HCEC 1CT (cell line): ENCODE results near the gene ITPRID2.
"Not testable (repeated sequence)": the region's sequence is repeated elsewhere in the genome, so short reads cannot be mapped to it uniquely, and the experiment has no call there.

Experiments used
- DNase-seq: peaks from one replicate; pipeline ENCODE4 v3.0.0-alpha.2; 2017

Gene ITPRID2

DNA sequence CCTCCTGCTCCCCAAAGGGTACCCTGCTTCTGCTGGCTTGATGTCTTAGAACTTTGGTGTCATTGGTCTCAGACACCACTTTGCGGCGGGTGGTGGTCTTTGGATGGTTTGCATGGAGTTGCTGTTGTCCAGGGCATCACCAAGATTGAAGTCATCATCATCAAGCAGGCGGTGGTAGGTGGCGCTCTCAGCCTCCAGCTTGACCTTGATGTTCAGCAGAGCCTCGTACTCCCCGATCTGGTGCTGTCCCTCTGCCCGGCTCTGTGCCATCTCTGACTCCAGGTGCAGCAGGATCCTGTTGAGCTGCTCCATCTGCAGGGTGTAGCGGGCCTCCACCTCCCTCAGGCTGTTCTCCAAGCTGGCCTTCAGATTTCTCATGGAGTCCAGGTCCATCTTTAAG is 69.6 kb downstream of the ITPRID2 start:
- not testable (repeated sequence) for DNase-seq

GRCh38 chr2:181962142-181962541 is 70.6 kb downstream of the ITPRID2 start:
- no peak for DNase-seq

GRCh38 chr2:181970160-181970794 is 78.7 kb downstream of the ITPRID2 start:
- no peak for DNase-seq

- DNase-seq, result no peak
Observed at GRCh38 chr2:181971032-181971431, 79.5 kb downstream of the ITPRID2 start.

- DNase-seq, result peak; percentile 65
Observed at GRCh38 chr2:181972431-181973170, 81.1 kb downstream of the ITPRID2 start.

- peak; percentile 9 for DNase-seq
Observed at GRCh38 chr2:181973171-181973783, 81.7 kb downstream of the ITPRID2 start.

DNA sequence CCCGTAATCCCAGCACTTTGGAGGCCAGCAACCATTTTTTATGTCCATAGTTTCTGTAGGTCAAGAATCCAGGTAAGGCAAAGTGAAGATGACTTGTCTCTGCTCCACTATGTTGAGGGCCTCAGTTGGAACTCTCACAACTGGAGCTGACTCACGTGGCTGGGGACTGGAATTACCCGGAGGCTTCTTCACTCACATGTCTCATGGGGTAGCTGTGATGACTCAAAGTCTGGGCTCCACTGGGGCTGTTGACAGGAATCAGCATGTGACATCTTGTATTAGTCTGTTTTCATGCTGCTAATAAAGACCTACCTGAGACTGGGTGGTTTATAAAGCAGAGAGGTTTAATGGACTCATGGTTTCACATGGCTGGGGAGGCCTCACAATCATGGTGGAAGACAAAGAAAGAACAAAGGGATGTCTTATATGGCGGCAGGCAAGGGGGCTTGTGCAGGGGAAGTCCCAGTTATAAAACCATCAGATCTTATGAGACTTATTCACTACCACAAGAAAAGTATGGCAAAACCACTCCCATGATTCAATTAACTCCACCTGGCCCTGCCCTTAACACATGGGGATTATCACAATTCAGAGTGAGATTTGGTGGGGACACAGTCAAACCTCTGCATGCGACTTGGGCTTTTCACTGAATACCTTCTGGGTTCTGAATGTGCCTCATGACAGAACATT is 86.3 kb downstream of the ITPRID2 start:
- peak; percentile 74 for DNase-seq

DNA sequence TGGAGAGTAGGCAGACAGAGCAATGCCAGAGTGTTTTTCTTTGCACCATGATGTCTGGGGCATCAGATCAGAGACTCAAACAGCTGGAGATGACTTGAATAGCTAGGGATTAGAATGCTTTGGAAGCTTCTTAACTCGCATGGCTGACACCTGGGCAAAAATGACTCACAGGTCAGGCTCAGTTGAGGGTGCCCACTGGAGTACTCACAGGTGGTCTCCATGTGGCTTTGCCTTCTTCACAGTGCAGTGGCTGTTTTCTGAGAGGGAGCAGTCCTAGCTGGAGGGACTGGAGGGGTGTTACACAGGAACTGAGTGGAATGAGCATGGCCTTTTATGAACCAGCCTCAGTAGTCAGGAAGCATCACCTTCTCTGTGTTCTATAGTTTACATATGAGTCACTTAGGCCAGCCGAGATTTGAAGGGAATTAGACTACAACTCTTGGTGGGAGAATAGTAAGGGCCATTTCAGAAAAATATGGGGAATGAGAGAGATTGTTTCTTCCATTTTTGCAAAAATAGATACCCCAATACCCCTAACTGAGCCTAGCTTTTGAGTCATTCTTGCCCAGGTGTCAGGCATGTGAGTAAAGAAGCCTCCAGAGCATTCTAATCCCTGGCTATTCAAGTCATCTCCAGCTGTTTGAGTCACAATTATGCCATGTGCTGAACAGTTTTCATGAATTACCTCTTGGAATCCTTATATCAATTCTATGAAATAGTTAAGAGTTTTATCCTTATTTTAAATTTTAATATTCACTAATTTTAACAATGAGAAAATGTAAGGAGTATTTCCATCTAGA is 87.0 kb downstream of the ITPRID2 start:
- DNase-seq, result peak; percentile 51
